ENCODE results near the gene HDAC4. TPM values are rescaled to one million over a fixed set of nuclear protein-coding genes. Genes with fewer than 3 reads are reported as not detected.
A peak's percentile ranks its signal among the peaks of the same experiment; 100 is the strongest.

Gene HDAC4
- total and polyA plus RNA-seq, 2 donors from 2014 or later = 2.2 to 56.8 TPM

GRCh38 chr2:239225371-239225851 is 175.4 kb downstream of the HDAC4 start:
- H3K9me3 ChIP-seq (ENCODE audit: control insufficient read depth in 2 of 3, insufficient read depth in 1 of 3, low read length in 3 of 3) = no peaks in the 10 kb centered on the region
- no peak overlapping the region for H3K27ac ChIP-seq (ENCODE audit: low read depth in 2 of 2, low read length in 2 of 2)
- FAIRE-seq = no peak
- H3K36me3 ChIP-seq (ENCODE audit: control insufficient read depth in 2 of 3, insufficient read depth in 3 of 3, low read length in 3 of 3) = no peaks in the 10 kb centered on the region
- H3K4me3 ChIP-seq (ENCODE audit: low read length in 3 of 3) = no peak overlapping the region
- peaks cover 2 to 37% (median 32%) of the 10 kb centered on the region in 3 donors for H3K4me1 ChIP-seq (ENCODE audit: control insufficient read depth in 2 of 3, insufficient read depth in 2 of 3, low read depth in 1 of 3, low read length in 3 of 3)
- H3K27me3 ChIP-seq (ENCODE audit: control insufficient read depth, insufficient read depth, low read length) = no peaks in the 10 kb centered on the region
- DNase-seq = no peak
- TF ChIP-seq CTCF (IDR thresholded peaks at IDR 0.05; ENCODE audit: borderline replicate concordance, extremely low read depth, insufficient read depth) = no peak
- intact Hi-C loops (cut with DNase I) = no loop called here
- H3K9ac ChIP-seq (ENCODE audit: low read length in 3 of 3) = no peak overlapping the region

GRCh38 chr2:239224955-239225354 is 175.9 kb downstream of the HDAC4 start:
- Histone ChIP-seq H3K27ac (ENCODE audit: low read depth in 2 of 2, low read length in 2 of 2) (no peak overlapping the region), H3K9me3 (ENCODE audit: control insufficient read depth in 2 of 3, insufficient read depth in 1 of 3, low read length in 3 of 3) (no peaks in the 10 kb centered on the region), H3K36me3 (ENCODE audit: control insufficient read depth in 2 of 3, insufficient read depth in 3 of 3, low read length in 3 of 3) (no peaks in the 10 kb centered on the region), H3K9ac (ENCODE audit: low read length in 3 of 3) (no peak overlapping the region), H3K27me3 (ENCODE audit: control insufficient read depth, insufficient read depth, low read length) (no peaks in the 10 kb centered on the region), H3K4me1 (ENCODE audit: control insufficient read depth in 2 of 3, insufficient read depth in 2 of 3, low read depth in 1 of 3, low read length in 3 of 3) (peaks cover 2 to 37% (median 32%) of the 10 kb centered on the region in 3 donors), H3K4me3 (ENCODE audit: low read length in 3 of 3) (no peak overlapping the region)
- intact Hi-C loops (cut with DNase I) = no loop called here
- DNase-seq (no peak), FAIRE-seq (peak; percentile 59)
- TF ChIP-seq CTCF (IDR thresholded peaks at IDR 0.05; ENCODE audit: borderline replicate concordance, extremely low read depth, insufficient read depth) = no peak

- H3K27me3 ChIP-seq (ENCODE audit: control insufficient read depth, insufficient read depth, low read length) = no peaks in the 10 kb centered on the region
- H3K36me3 ChIP-seq (ENCODE audit: control insufficient read depth in 2 of 3, insufficient read depth in 3 of 3, low read length in 3 of 3) = no peaks in the 10 kb centered on the region
- no peak overlapping the region for H3K4me3 ChIP-seq (ENCODE audit: low read length in 3 of 3)
- H3K27ac ChIP-seq (ENCODE audit: low read depth in 2 of 2, low read length in 2 of 2) = no peak overlapping the region
- H3K4me1 ChIP-seq (ENCODE audit: control insufficient read depth in 2 of 3, insufficient read depth in 2 of 3, low read depth in 1 of 3, low read length in 3 of 3) = peaks cover 2 to 37% (median 32%) of the 10 kb centered on the region in 3 donors
- H3K9me3 ChIP-seq (ENCODE audit: control insufficient read depth in 2 of 3, insufficient read depth in 1 of 3, low read length in 3 of 3) = no peaks in the 10 kb centered on the region
- no peak for FAIRE-seq
- TF ChIP-seq CTCF (IDR thresholded peaks at IDR 0.05; ENCODE audit: borderline replicate concordance, extremely low read depth, insufficient read depth) = no peak
- H3K9ac ChIP-seq (ENCODE audit: low read length in 3 of 3) = no peak overlapping the region
- intact Hi-C loops (cut with DNase I) = no loop called here
- peak in 1 of 5 donors; percentile 43 for DNase-seq
Observed at GRCh38 chr2:239224199-239224570, 176.6 kb downstream of the HDAC4 start.
